Right atrium auricular region (tissue), 2 donors: ENCODE data around the gene ADGRA1. TPM values are rescaled to one million over a fixed set of nuclear protein-coding genes. Genes with fewer than 3 reads are reported as not detected.

ENCODE experiments used
- DNase-seq: peaks from one replicate; pipeline ENCODE4 v3.0.0-alpha.2; 2019; ENCODE audit warnings: low spot score
- H3K27ac ChIP-seq, 2 donors: fragments of 200-600 bp; sonication (generic); 1 replicate in 1 of 2; 2 replicates in 1 of 2; pipeline ENCODE4 v1.5.1; 2016 to 2019
- H3K27me3 ChIP-seq, 2 donors: fragments of 200-600 bp; sonication (generic); one replicate each; pipeline versions ENCODE4 v1.5.1 to v1.6.0; 2017 to 2019
- H3K36me3 ChIP-seq: fragments of 200-600 bp; sonication (generic); one replicate; pipeline ENCODE4 v1.5.1; 2016
- H3K4me1 ChIP-seq, 2 donors: fragments of 200-600 bp; sonication (generic); one replicate each; pipeline versions ENCODE4 v1.5.1 to v1.6.0; 2017 to 2019
- H3K4me3 ChIP-seq, 2 donors: fragments of 200-600 bp; sonication (generic); 1 replicate in 1 of 2; 2 replicates in 1 of 2; pipeline ENCODE4 v1.5.1; 2017 to 2019; ENCODE audit warnings: mild to moderate bottlenecking in 1 of 2, moderate library complexity in 1 of 2
- H3K9me3 ChIP-seq, 2 donors: fragments of 200-600 bp; sonication (generic); one replicate each; pipeline ENCODE4 v1.5.1; 2019
- CTCF ChIP-seq, 2 donors: fragments of 200-600 bp; sonication (generic); IDR thresholded peaks; one replicate each; pipeline ENCODE4 v1.5.1; 2019; ENCODE audit warnings: antibody characterized with exemption in 2 of 2
- total RNA-seq, 2 donors: library from RNA; depleted of rRNA; stranded (reverse); fragments of >200 nt; gene quantifications; one replicate each; pipeline ENCODE4 v1.1.0, GENCODE V29; 2016

Gene ADGRA1
- total RNA-seq, 2 donors from 2014 or later, result 0.11 to 0.51 TPM

DNA sequence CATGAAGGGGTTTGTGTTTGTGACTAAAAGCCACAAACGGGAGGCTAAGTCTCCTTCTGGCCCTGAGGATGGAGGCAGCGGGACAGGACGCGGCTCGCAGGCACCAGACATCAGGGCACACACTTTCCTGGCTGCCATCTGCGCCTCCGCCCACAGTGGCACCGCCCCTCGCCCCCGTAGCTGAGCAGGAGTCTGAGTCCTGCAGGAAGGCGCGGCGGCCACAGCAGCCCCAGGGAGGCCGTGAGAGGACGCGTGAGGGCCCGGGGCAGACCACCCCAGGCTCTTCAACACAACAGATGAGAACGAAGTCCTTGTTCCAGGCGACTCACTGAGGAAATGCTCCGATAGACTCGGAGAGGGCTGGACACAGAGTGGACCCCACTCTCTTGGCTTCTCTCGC lies 6.6 kb downstream of the ADGRA1 start:
- H3K36me3 ChIP-seq, result no peaks in the 10 kb centered on the region
- no peaks in the 10 kb centered on the region for H3K9me3 ChIP-seq
- no peak overlapping the region for H3K4me3 ChIP-seq
- no peak overlapping the region for H3K27ac ChIP-seq
- no peak for TF ChIP-seq CTCF (IDR thresholded peaks at IDR 0.05)
- no peaks in the 10 kb centered on the region for H3K4me1 ChIP-seq
- no peak for DNase-seq
- H3K27me3 ChIP-seq, result no peaks in the 10 kb centered on the region

DNA sequence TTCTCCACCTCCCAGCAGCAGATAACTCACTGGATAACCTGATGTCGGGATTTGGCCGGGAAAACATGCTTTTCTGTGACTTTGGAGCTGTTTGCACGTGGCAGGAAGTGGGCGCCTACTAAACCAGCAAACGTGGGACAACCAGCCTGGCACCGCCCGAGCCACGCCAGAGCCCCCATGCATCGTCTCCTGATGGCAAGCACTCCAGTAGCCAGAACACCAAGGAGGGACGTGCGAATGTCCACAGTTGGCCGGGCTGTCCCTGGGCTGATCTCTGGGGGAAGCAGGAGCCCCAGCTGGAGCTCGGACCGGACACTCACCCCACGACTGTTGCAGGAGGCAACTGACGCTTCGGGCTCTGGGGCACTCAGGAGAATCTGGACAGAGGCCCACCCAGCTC lies 7.1 kb downstream of the ADGRA1 start:
- no peaks in the 10 kb centered on the region for H3K36me3 ChIP-seq
- no peaks in the 10 kb centered on the region for H3K4me1 ChIP-seq
- no peak for DNase-seq
- no peaks in the 10 kb centered on the region for H3K27me3 ChIP-seq
- no peak overlapping the region for H3K4me3 ChIP-seq
- H3K9me3 ChIP-seq, result no peaks in the 10 kb centered on the region
- H3K27ac ChIP-seq, result no peak overlapping the region
- no peak for TF ChIP-seq CTCF (IDR thresholded peaks at IDR 0.05)

DNA sequence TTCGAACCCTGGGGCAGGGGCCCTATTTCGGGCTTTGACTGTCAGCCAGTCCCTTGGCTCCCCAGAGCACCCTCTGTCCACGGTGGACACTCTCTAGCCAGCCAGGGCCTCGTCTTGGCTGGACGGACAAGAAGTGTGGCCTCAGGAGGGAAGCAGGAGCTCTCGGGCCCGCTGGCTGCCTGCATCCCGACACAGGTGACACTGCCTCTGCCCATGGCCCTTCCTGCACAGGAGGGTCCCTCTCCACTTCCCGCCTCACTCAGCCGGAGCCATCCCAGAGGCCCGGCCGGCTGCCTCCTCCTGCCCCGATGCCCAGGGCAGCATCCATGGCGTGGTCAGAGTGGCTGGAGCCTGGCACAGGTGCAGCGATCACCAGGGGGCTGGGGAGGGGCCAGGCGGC lies 7.9 kb downstream of the ADGRA1 start:
- no peaks in the 10 kb centered on the region for H3K27me3 ChIP-seq
- no peaks in the 10 kb centered on the region for H3K36me3 ChIP-seq
- no peak overlapping the region for H3K4me3 ChIP-seq
- DNase-seq, result no peak
- no peak overlapping the region for H3K27ac ChIP-seq
- no peak for TF ChIP-seq CTCF (IDR thresholded peaks at IDR 0.05)
- no peaks in the 10 kb centered on the region for H3K9me3 ChIP-seq
- H3K4me1 ChIP-seq, result peaks cover 0 to under 1% of the 10 kb centered on the region in 2 donors

DNA sequence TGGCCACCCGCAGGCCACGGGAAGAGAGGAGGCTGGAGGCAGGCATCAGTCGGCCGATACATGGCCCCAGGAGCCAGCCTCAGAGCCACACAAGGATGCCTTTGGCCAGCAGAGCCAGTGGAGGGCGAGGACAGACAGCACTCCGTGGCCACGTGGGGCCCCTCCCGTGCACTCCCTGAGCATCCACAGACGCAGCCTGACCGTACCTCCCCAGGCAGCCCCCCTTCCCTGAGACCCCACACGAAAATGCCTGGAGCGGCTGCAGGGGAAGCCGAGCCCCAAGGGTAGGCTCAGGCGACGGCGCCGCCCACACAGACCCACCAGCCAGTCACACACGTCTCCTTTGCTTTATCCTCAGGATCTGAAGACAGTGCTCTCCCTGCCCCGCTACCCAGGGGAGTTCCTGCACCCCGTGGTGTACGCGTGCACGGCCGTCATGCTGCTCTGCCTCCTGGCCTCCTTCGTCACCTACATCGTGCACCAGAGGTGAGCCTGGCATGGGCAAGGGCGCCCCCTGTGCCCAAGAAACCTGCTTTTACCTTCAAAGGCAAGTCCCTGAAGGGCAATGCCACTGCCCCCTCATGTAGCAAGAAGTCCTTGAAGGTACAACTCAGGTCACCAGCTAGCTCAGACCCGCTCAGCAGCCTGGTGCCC lies 9.0 kb downstream of the ADGRA1 start:
- Histone ChIP-seq H3K4me1 (peaks cover 0 to 6% of the 10 kb centered on the region in 2 donors), H3K9me3 (no peaks in the 10 kb centered on the region), H3K27ac (no peak overlapping the region), H3K36me3 (no peaks in the 10 kb centered on the region), H3K4me3 (no peak overlapping the region), H3K27me3 (no peaks in the 10 kb centered on the region)
- DNase-seq, result no peak
- TF ChIP-seq CTCF (IDR thresholded peaks at IDR 0.05), result no peak

DNA sequence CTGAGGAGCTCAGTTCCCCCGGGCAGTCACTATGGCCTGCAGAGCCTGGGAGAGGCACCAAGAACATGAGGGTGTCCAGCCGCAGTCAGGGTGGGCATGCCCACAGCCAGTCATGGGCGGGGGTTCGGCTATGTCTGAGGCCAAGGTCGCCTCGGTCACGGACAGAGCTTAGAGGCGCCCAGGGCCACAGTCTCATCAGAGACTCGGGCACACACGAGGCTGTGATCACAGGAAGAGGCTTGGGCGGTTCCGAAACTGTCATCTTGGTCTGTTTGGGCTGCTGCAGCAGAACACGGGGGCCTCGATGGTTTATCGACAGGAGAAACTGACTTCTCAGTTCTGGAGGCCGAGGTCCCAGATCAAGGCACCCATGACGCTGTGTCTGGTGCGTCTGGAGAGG lies 9.7 kb downstream of the ADGRA1 start:
- Histone ChIP-seq H3K4me1 (peaks cover 0 to 6% of the 10 kb centered on the region in 2 donors), H3K4me3 (no peak overlapping the region), H3K36me3 (no peaks in the 10 kb centered on the region), H3K9me3 (no peaks in the 10 kb centered on the region), H3K27me3 (no peaks in the 10 kb centered on the region), H3K27ac (no peak overlapping the region)
- no peak for DNase-seq
- no peak for TF ChIP-seq CTCF (IDR thresholded peaks at IDR 0.05)

- H3K27ac ChIP-seq, result no peak overlapping the region
- H3K4me3 ChIP-seq, result no peak overlapping the region
- peaks cover 0 to 6% of the 10 kb centered on the region in 2 donors for H3K4me1 ChIP-seq
- no peak for TF ChIP-seq CTCF (IDR thresholded peaks at IDR 0.05)
- no peaks in the 10 kb centered on the region for H3K9me3 ChIP-seq
- no peaks in the 10 kb centered on the region for H3K27me3 ChIP-seq
- no peaks in the 10 kb centered on the region for H3K36me3 ChIP-seq
- DNase-seq, result no peak
Observed at GRCh38 chr10:133097961-133098360, 10.2 kb downstream of the ADGRA1 start.
